B cell (primary cell): ENCODE data around the gene N4BP2L2. TPM values are rescaled to one million over a fixed set of nuclear protein-coding genes. Genes with fewer than 3 reads are reported as not detected.

ENCODE experiments used
- ATAC-seq: fragments of 200-7000 bp; cut with Tn5 transposase; one replicate; pipeline ENCODE4 v1.10.0; 2021; ENCODE audit warnings: low read depth, mild to moderate bottlenecking, moderate number of reproducible peaks, moderate library complexity
- CTCF ChIA-PET: fragments of 350-600 bp; sonication (Branson Sonifier 250); formaldehyde crosslinking; loops from one replicate; lab custom pipeline; 2021; ENCODE audit warnings: antibody characterized with exemption, inconsistent platforms; lab: Charles Lee
- POLR2A ChIA-PET: fragments of 350-600 bp; sonication (Branson Sonifier 250); formaldehyde crosslinking; loops from one replicate; lab custom pipeline; 2021; ENCODE audit warnings: antibody characterized with exemption; lab: Charles Lee
- DNase-seq: peaks from one replicate; pipeline ENCODE4 v3.0.0; 2013
- H2AFZ ChIP-seq: 2 replicates; pipeline ENCODE4 v1.6.1; 2012; ENCODE audit warnings: mild to moderate bottlenecking, low read depth, low read length; ENCODE audit not compliant: insufficient read depth, poor library complexity, severe bottlenecking
- H3K27ac ChIP-seq, 2 donors: 1 replicate in 1 of 2; 2 replicates in 1 of 2; pipeline ENCODE4 v1.5.1; 2012 to 2013; ENCODE audit warnings: low read length in 2 of 2, mild to moderate bottlenecking in 2 of 2, moderate library complexity in 1 of 2
- H3K27me3 ChIP-seq, 4 experiments: fragments of 200-600 bp in 1 of 4; sonication (generic) in 1 of 4; replicated peaks in 1 of 4; 1 replicate in 2 of 4; 2 replicates in 2 of 4; pipeline versions ENCODE4 v1.6.1 to v1.7.0; 2013 to 2016; ENCODE audit warnings: low read length in 3 of 4, mild to moderate bottlenecking in 2 of 4, mixed read lengths in 1 of 4, moderate library complexity in 1 of 4; ENCODE audit not compliant: insufficient read depth in 4 of 4, control insufficient read depth in 3 of 4; ENCODE audit errors: control extremely low read depth in 1 of 4
- H3K36me3 ChIP-seq, 2 experiments: replicated peaks in 1 of 2; 1 replicate in 1 of 2; 2 replicates in 1 of 2; pipeline versions ENCODE4 v1.6.1 to v1.7.1; 2013; ENCODE audit warnings: low read length in 1 of 2; ENCODE audit not compliant: insufficient read depth in 2 of 2, control insufficient read depth in 1 of 2; ENCODE audit errors: control extremely low read depth in 1 of 2, extremely low read depth in 1 of 2
- H3K4me1 ChIP-seq, 2 donors: fragments of 200-600 bp in 1 of 2; sonication (generic) in 1 of 2; 1 replicate in 1 of 2; 2 replicates in 1 of 2; pipeline versions ENCODE4 v1.5.1 to v1.6.1; 2013 to 2017; ENCODE audit warnings: low read length in 2 of 2; ENCODE audit not compliant: control insufficient read depth in 2 of 2, insufficient read depth in 2 of 2
- H3K4me2 ChIP-seq: replicated peaks from 2 replicates; pipeline ENCODE3; 2012; ENCODE audit warnings: mild to moderate bottlenecking, low read depth, low read length; ENCODE audit not compliant: poor library complexity, severe bottlenecking
- H3K4me3 ChIP-seq, 5 experiments: fragments of 200-600 bp in 1 of 5; sonication (generic) in 1 of 5; 1 replicate in 3 of 5; 2 replicates in 2 of 5; pipeline versions ENCODE4 v1.5.1 to v1.7.0; 2011 to 2016; ENCODE audit warnings: low read length in 4 of 5, mild to moderate bottlenecking in 4 of 5, low read depth in 2 of 5, control low read depth in 1 of 5, moderate library complexity in 1 of 5; ENCODE audit not compliant: insufficient read depth in 1 of 5; ENCODE audit errors: control extremely low read depth in 1 of 5, extremely low read depth in 1 of 5
- H3K79me2 ChIP-seq: fragments of 200-600 bp; sonication (generic); one replicate; pipeline ENCODE4 v1.6.0; 2016; ENCODE audit warnings: low read length; ENCODE audit not compliant: control insufficient read depth, insufficient read depth
- H3K9ac ChIP-seq: fragments of 200-600 bp; sonication (generic); 2 replicates; pipeline ENCODE4 v1.6.1; 2017; ENCODE audit warnings: mild to moderate bottlenecking, low read length, moderate library complexity
- H3K9me3 ChIP-seq, 3 donors: one replicate each; pipeline versions ENCODE4 v1.6.1 to v1.7.1; 2013; ENCODE audit warnings: low read length in 2 of 3; ENCODE audit not compliant: control insufficient read depth in 2 of 3, insufficient read depth in 1 of 3; ENCODE audit errors: control extremely low read depth in 1 of 3
- H4K20me1 ChIP-seq: 2 replicates; pipeline ENCODE4 v1.6.0; 2012; ENCODE audit warnings: mild to moderate bottlenecking, low read length; ENCODE audit not compliant: insufficient read depth, control insufficient read depth, poor library complexity, severe bottlenecking
- H3K27ac Mint-ChIP-seq: one replicate; pipeline ENCODE4 v1.8.0; 2021; ENCODE audit warnings: mixed read lengths
- H3K27me3 Mint-ChIP-seq: one replicate; pipeline ENCODE4 v1.8.0; 2021; ENCODE audit warnings: mixed read lengths
- H3K4me1 Mint-ChIP-seq: one replicate; pipeline ENCODE4 v1.8.0; 2021; ENCODE audit warnings: mixed read lengths
- H3K4me3 Mint-ChIP-seq: one replicate; pipeline ENCODE4 v1.8.0; 2021; ENCODE audit warnings: mixed read lengths
- H3K9me3 Mint-ChIP-seq: one replicate; pipeline ENCODE4 v1.8.0; 2022; ENCODE audit warnings: mixed read lengths; ENCODE audit not compliant: insufficient read depth
- CTCF ChIP-seq: fragments of 200-600 bp; IDR thresholded peaks from one replicate; pipeline ENCODE4 v1.8.0; 2022; ENCODE audit warnings: antibody characterized with exemption, mild to moderate bottlenecking
- EZH2 ChIP-seq: IDR thresholded peaks from 2 replicates; pipeline ENCODE4 v1.6.1; 2012; ENCODE audit warnings: borderline replicate concordance, low read depth, mild to moderate bottlenecking, moderate library complexity, low read length; ENCODE audit not compliant: insufficient read depth, poor library complexity, severe bottlenecking
- WGBS: methylation state at CpG from one replicate; pipeline ENCODE4 v1.1.5; 2013; ENCODE audit warnings: missing lambda C conversion rate; ENCODE audit not compliant: insufficient coverage; 5-methylcytosine and 5-hydroxymethylcytosine counted together
- intact Hi-C: fragments of 100-400 bp; cut with micrococcal nuclease; formaldehyde crosslinking; loops from one replicate; pipeline ENCODE4 v1.10.0; 2022
- polyA plus RNA-seq: library from polyadenylated mRNA; depleted of rRNA; stranded (reverse); fragments of >200 nt; gene quantifications from 2 replicates; pipeline ENCODE4 v1.2.3, GENCODE V29; 2012
- total RNA-seq, 2 donors: library from RNA; stranded (reverse); fragments of 120-200 nt in 1 of 2; gene quantifications; 1 replicate in 1 of 2; 2 replicates in 1 of 2; pipeline versions ENCODE4 v1.2.3 to v1.2.4, GENCODE V29; 2013 to 2022

The N4BP2L2 gene
- total and polyA plus RNA-seq, 2 donors (not counting 1 experiment from before 2014, with no cell fraction given) = 63.9 to 239 TPM

GRCh38 chr13:32391101-32391619, 147.4 kb downstream of the N4BP2L2 start:
- H3K4me2 ChIP-seq = no peak overlapping the region
- CTCF ChIA-PET = no interaction called here
- no peak overlapping the region for H3K4me3 ChIP-seq
- H4K20me1 ChIP-seq = no peaks in the 10 kb centered on the region
- H3K9ac ChIP-seq = no peak overlapping the region
- no peaks in the 10 kb centered on the region for H3K27me3 ChIP-seq
- H2AFZ ChIP-seq = no peak overlapping the region
- H3K36me3 ChIP-seq = no peaks in the 10 kb centered on the region
- no peak overlapping the region for H3K27ac ChIP-seq
- 100% methylated on average over 2 of the region's 4 CpGs for WGBS
- Mint-ChIP-seq H3K27ac (no peak overlapping the region), H3K4me1 (peaks cover 5% of the 10 kb centered on the region), H3K27me3 (no peaks in the 10 kb centered on the region), H3K9me3 (no peaks in the 10 kb centered on the region), H3K4me3 (no peak overlapping the region)
- no peak for ATAC-seq
- H3K9me3 ChIP-seq = no peaks in the 10 kb centered on the region
- intact Hi-C loops = no loop called here
- POLR2A ChIA-PET = no interaction called here
- H3K79me2 ChIP-seq = no peaks in the 10 kb centered on the region
- no peak for DNase-seq
- peaks cover 0 to 3% of the 10 kb centered on the region in 2 donors for H3K4me1 ChIP-seq
- TF ChIP-seq EZH2 = no peak
- no peak for TF ChIP-seq CTCF

DNA sequence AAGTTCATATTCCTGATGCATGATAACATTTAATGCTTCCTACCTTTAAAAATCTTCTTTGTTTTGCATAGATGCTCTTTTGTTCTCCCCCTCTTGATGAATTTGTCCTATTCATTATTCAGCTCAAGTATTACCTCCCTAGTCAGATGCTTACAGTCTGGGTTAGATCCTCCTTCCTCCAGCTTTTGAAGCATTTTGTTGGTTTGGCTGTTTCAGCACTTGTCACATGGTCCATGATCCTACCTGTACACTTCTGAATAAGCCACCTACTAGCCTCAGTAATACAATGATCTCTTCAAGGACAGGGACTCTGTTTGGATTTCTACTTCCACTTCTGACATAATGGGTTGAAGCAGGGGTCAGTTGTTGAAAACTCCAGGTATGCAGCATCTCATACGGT, 148.1 kb downstream of the N4BP2L2 start:
- WGBS = no CpG with 5 or more reads among the region's 1 CpG

More for the DNA sequence above, 148.1 kb downstream of the N4BP2L2 start:
- H3K27me3 ChIP-seq = no peaks in the 10 kb centered on the region
- intact Hi-C loops = no loop called here
- H3K4me3 Mint-ChIP-seq = no peak overlapping the region
- TF ChIP-seq EZH2 (no peak), CTCF (no peak)
- DNase-seq (no peak), ATAC-seq (no peak)
- ChIA-PET CTCF (no interaction called here), POLR2A (no interaction called here)
- H4K20me1 ChIP-seq = no peaks in the 10 kb centered on the region
- no peak overlapping the region for H3K4me3 ChIP-seq
- no peak overlapping the region for H3K27ac ChIP-seq
- H3K4me2 ChIP-seq = no peak overlapping the region
- H3K4me1 ChIP-seq = peaks cover 0 to 3% of the 10 kb centered on the region in 2 donors
- H3K9me3 ChIP-seq = no peaks in the 10 kb centered on the region
- no peaks in the 10 kb centered on the region for H3K9me3 Mint-ChIP-seq
- no peak overlapping the region for H3K27ac Mint-ChIP-seq
- H3K36me3 ChIP-seq = no peaks in the 10 kb centered on the region
- H3K9ac ChIP-seq = no peak overlapping the region
- H3K79me2 ChIP-seq = no peaks in the 10 kb centered on the region
- H3K27me3 Mint-ChIP-seq = no peaks in the 10 kb centered on the region
- peaks cover 5% of the 10 kb centered on the region for H3K4me1 Mint-ChIP-seq
- no peak overlapping the region for H2AFZ ChIP-seq
